Activated CD4-positive, alpha-beta memory T cell treated with anti-CD3 and anti-CD28 coated beads, Interleukin-2, amount 10 ng/mL, durations not matched to agents 7 days and 5 days (primary cell): ENCODE data around the gene SLC9A9. TPM values are rescaled to one million over a fixed set of nuclear protein-coding genes. Genes with fewer than 3 reads are reported as not detected.

Source experiments
- CTCF ChIA-PET: fragments of 350-600 bp; sonication (Branson Sonifier 250); formaldehyde crosslinking; loops from one replicate; lab custom pipeline; 2021; ENCODE audit warnings: antibody characterized with exemption, inconsistent platforms; lab: Charles Lee
- POLR2A ChIA-PET: fragments of 350-600 bp; sonication (Branson Sonifier 250); formaldehyde crosslinking; loops from one replicate; lab custom pipeline; 2021; ENCODE audit warnings: antibody characterized with exemption; lab: Charles Lee
- DNase-seq: peaks from one replicate; pipeline ENCODE4 v3.0.0-alpha.2; 2020
- H3K27ac Mint-ChIP-seq: one replicate; pipeline ENCODE4 v1.8.0; 2021; ENCODE audit warnings: mild to moderate bottlenecking, mixed read lengths
- H3K27me3 Mint-ChIP-seq: one replicate; pipeline ENCODE4 v1.8.0; 2021; ENCODE audit warnings: mixed read lengths
- H3K36me3 Mint-ChIP-seq: one replicate; pipeline ENCODE4 v1.8.0; 2021; ENCODE audit warnings: low read depth, mixed read lengths
- H3K4me1 Mint-ChIP-seq: one replicate; pipeline ENCODE4 v1.8.0; 2021; ENCODE audit warnings: mixed read lengths
- H3K4me3 Mint-ChIP-seq: one replicate; pipeline ENCODE4 v1.8.0; 2021; ENCODE audit warnings: mild to moderate bottlenecking, mixed read lengths
- H3K9me3 Mint-ChIP-seq: one replicate; pipeline ENCODE4 v1.8.0; 2021; ENCODE audit warnings: mixed read lengths
- total RNA-seq, 2 experiments: library from RNA; stranded (reverse); gene quantifications; one replicate each; pipeline ENCODE4 v1.2.3, GENCODE V29; 2021

The SLC9A9 gene
- total RNA-seq, 2 experiments from 2014 or later: 16.9 to 18.5 TPM

DNA sequence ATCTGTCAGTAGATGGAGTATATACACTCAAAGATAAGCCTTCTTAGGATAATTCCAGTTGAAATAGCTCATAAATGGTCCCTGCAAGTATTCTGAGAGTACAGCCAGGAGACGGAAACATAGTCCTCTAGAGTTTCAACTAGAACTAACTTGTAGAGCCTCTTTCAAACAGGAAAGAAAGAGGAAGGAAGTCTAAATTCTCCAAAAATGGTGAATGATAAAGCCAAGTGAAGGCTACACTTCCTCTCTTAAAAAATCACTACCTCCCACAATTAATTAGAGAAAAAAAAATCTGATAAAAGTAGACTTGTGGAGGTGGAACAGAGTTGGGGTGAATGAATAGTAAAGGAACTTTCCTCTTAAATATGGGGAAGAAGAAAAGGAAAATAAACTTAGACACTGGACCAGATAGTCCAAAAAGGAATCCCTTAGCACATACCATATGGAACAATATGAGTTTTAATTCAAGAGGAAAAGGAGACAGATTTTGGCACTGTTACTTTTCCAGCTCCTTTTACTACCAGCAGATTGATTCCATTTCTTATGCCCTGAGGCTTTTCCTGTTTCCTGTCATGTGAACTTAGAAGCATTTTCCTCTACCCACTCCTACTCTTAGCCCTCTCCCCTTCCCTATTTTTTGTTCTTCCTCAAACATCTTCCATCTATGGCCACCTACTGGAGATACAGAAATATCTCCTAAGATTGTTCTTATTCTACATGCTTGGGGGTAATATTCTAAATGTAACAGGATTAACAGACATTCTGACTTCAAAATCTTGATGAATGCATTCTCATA lies 521.1 kb downstream of the SLC9A9 start:
- DNase-seq: no peak
- no peaks in the 10 kb centered on the region for H3K36me3 Mint-ChIP-seq
- CTCF ChIA-PET: interaction anchor here (1.4 kb wide), 1 partner anchor 11 kb away, joined by 3 read pairs; no protein-coding TSS in a partner anchor
- no peaks in the 10 kb centered on the region for H3K27me3 Mint-ChIP-seq
- no peak overlapping the region for H3K4me3 Mint-ChIP-seq
- no peaks in the 10 kb centered on the region for H3K9me3 Mint-ChIP-seq
- no peak overlapping the region for H3K27ac Mint-ChIP-seq
- POLR2A ChIA-PET: no interaction called here
- H3K4me1 Mint-ChIP-seq: no peaks in the 10 kb centered on the region

DNA sequence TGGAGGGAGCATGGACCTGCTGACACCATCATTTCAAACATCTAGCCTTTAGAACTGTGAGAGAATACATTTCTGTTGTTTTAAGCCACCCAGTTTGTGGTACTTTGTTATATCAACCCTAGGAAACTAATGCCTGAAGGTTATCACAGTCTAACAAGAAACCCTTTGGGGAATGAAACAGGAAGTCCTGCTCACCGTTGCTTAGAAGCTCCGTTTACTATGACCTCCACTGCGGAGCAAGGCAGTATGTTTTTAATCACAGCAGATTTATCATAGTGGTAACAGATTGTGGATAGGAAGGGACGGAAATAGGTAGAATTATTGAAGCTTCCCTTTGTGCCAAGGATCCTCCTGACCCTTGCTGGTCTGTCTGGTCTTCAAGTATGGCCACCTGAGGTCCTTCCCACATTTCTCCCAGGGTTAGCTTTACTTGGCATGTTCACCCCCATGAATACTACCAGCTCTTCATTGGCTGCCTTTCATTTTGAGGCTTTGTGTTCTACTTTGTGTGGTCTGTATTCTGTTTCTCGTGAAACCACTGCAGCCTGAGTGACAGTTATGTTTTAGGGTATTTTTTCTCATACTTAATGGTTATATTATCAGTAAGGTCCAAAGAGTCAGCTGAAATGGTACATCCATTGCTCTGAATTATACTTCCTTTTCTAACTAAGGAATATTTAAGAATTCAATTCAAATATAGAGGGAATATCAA lies 527.1 kb downstream of the SLC9A9 start:
- CTCF ChIA-PET: no interaction called here
- Mint-ChIP-seq H3K4me3 (no peak overlapping the region), H3K9me3 (no peaks in the 10 kb centered on the region), H3K27me3 (no peaks in the 10 kb centered on the region), H3K36me3 (no peaks in the 10 kb centered on the region), H3K4me1 (no peaks in the 10 kb centered on the region), H3K27ac (no peak overlapping the region)
- POLR2A ChIA-PET: no interaction called here
- DNase-seq: no peak

DNA sequence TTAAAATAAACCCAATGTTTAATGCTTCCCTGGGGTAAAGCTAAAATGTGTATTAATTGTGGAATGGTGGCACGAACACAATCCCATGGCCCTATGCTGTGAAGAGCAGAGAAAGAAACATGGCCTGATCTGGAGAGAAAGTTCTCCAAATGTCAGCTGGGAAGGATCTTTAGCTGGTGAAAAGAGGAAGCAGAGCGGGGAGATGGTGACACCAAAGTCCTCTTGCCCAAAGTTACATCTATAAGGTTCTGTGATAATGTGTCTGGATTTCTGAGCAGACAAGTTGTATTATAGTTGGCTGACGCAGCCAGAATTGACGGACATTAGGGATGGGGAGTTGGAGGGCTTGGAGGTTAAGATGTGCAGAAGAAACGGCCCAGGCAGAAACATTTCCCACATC lies 532.5 kb downstream of the SLC9A9 start:
- no peaks in the 10 kb centered on the region for H3K4me1 Mint-ChIP-seq
- H3K27ac Mint-ChIP-seq: no peak overlapping the region
- POLR2A ChIA-PET: no interaction called here
- H3K27me3 Mint-ChIP-seq: no peaks in the 10 kb centered on the region
- DNase-seq: no peak
- no peaks in the 10 kb centered on the region for H3K36me3 Mint-ChIP-seq
- H3K4me3 Mint-ChIP-seq: no peak overlapping the region
- CTCF ChIA-PET: no interaction called here
- no peaks in the 10 kb centered on the region for H3K9me3 Mint-ChIP-seq

DNA sequence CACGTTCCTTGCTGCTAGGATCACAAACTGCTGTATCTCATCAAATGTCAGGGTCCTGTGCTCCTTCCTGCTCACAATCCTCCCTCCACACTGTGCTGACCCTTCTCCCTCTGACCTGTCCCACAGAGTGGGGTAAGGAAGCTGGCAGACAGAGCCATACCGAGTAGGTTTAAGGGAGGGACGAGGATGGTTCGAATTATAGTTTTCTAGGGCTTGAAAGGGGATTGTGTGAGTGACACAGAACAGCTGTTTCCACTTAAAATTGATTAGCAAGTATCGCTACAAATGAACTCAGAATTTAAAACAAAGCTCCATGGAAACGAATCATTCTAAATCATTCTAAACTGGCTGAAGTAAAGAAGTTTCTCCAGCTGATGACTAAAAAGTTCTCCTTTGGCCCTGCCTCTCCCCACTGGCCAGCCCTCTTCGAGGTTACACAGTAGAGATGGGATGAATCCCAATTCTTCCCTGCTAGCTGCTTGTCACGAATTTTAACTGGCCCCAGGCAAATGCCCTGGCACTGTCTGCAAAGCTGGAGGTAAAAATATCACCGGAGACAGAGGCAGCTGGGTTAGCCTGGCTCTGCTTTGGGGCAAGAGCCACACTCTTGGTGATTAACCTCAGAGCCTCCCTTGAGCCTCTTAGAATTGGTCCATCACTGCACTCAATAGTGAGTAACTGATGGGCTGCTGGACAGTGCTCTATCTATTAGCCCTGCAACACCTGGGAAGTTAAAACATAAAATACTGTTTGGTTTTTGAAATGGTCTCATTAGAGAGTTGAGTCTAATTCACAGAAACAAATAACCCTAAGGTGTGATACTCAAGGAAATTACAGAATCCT lies 533.8 kb downstream of the SLC9A9 start:
- POLR2A ChIA-PET: no interaction called here
- no peak for DNase-seq
- no peaks in the 10 kb centered on the region for H3K9me3 Mint-ChIP-seq
- H3K27me3 Mint-ChIP-seq: no peaks in the 10 kb centered on the region
- no peaks in the 10 kb centered on the region for H3K36me3 Mint-ChIP-seq
- no peak overlapping the region for H3K27ac Mint-ChIP-seq
- H3K4me3 Mint-ChIP-seq: no peak overlapping the region
- CTCF ChIA-PET: no interaction called here
- H3K4me1 Mint-ChIP-seq: no peaks in the 10 kb centered on the region

DNA sequence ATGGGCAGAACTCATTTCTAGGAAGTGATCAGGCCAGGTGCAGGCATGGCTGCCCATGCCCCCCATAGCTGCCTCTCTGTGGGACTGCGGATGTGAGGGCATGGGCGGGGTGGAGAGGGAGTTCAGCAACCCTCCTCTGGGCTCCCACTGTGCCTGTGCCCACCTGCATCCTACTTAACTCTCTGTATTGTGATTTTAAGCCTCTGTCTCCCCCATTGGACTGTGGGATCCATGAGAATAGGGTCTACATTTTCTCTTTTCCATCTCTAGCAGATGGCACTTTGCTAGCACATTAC lies 534.4 kb downstream of the SLC9A9 start:
- DNase-seq: no peak
- Mint-ChIP-seq H3K27ac (no peak overlapping the region), H3K9me3 (no peaks in the 10 kb centered on the region), H3K4me1 (no peaks in the 10 kb centered on the region), H3K36me3 (no peaks in the 10 kb centered on the region), H3K27me3 (no peaks in the 10 kb centered on the region), H3K4me3 (no peak overlapping the region)
- CTCF ChIA-PET: no interaction called here
- POLR2A ChIA-PET: no interaction called here

DNA sequence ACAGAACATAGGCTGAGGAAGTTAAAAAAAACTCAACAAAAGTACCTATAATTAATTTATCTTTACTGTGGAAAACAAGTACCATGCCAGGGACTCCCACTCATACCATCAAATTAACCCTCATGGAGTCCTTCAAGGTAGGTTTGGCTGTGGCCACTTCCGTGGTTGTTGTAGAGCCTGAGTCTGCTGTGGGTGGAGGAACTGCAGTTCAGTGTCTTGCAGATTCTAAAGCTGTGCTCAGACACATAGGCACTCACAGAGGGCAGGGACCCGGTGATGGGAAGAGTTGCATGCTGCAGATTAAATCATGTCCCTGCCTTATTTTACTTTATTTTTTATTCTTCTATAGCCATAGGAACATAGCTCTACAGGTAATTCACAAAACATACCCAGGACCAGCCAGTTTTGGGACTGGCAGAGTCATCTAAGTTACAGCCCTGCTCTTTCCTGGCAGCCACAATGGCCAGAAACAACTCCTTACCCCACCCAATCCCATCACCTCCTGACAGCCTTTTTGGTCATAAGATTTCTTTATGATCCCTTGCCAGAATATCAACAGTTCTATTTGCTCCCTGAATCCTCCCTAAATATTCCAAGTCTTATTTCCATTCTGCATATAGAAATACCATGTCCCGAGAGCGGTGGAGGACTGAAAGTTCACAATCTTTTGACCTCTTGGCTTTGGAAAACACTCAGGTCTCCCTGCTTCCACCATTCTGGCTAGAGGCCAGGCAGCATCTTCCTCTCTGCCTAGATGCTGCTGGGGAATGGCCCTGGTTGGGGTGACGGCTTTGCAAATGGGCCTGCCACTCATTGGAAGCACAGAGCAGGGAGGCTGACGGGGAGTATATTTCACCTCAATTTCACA lies 535.0 kb downstream of the SLC9A9 start:
- ChIA-PET POLR2A (no interaction called here), CTCF (no interaction called here)
- H3K4me1 Mint-ChIP-seq: no peaks in the 10 kb centered on the region
- no peak overlapping the region for H3K27ac Mint-ChIP-seq
- DNase-seq: no peak
- no peaks in the 10 kb centered on the region for H3K36me3 Mint-ChIP-seq
- no peaks in the 10 kb centered on the region for H3K9me3 Mint-ChIP-seq
- no peaks in the 10 kb centered on the region for H3K27me3 Mint-ChIP-seq
- H3K4me3 Mint-ChIP-seq: no peak overlapping the region

DNA sequence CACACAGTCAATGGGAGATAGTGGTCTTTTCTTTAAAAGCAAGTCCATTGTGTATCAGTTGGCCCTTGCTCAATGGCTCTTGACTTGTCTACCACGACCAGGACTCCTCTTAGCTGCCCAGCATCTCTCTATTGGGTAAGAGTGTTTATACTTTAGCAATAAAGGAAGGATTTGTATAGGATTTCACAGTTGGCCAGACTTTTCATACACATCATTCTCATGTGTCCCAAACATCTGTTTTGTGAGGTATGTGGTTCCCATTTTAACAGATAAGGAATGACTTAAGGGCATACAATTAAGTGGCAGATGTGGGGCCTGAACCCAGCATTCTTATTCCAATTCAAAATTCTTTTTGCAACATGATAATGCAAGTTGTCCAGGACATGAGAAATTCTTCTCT lies 537.2 kb downstream of the SLC9A9 start:
- ChIA-PET POLR2A (no interaction called here), CTCF (no interaction called here)
- Mint-ChIP-seq H3K9me3 (no peaks in the 10 kb centered on the region), H3K27me3 (no peaks in the 10 kb centered on the region), H3K27ac (no peak overlapping the region), H3K36me3 (no peaks in the 10 kb centered on the region), H3K4me3 (no peak overlapping the region), H3K4me1 (no peaks in the 10 kb centered on the region)
- DNase-seq: no peak

DNA sequence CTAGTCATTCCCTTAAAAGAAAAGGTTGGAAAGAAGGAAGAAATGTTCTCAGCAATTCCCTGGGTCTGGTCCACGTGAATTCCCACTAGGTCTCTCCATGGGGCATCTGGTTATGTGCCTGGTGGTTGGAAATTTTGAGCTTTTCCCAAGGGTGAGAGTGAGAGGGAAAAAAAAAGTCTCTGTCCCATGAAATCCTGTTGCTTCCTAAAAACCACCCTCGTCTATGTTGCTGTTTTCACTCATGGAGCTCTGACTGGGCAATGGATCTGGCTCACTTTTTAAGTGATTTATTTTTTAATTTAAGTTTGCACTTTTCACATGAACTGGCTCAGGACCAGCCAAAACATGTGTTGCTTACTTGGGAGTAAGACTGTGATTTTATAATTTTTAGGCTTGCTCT lies 538.6 kb downstream of the SLC9A9 start:
- Mint-ChIP-seq H3K36me3 (no peaks in the 10 kb centered on the region), H3K27me3 (no peaks in the 10 kb centered on the region), H3K4me3 (no peak overlapping the region), H3K27ac (no peak overlapping the region), H3K4me1 (no peaks in the 10 kb centered on the region), H3K9me3 (no peaks in the 10 kb centered on the region)
- no peak for DNase-seq
- POLR2A ChIA-PET: no interaction called here
- CTCF ChIA-PET: no interaction called here

DNA sequence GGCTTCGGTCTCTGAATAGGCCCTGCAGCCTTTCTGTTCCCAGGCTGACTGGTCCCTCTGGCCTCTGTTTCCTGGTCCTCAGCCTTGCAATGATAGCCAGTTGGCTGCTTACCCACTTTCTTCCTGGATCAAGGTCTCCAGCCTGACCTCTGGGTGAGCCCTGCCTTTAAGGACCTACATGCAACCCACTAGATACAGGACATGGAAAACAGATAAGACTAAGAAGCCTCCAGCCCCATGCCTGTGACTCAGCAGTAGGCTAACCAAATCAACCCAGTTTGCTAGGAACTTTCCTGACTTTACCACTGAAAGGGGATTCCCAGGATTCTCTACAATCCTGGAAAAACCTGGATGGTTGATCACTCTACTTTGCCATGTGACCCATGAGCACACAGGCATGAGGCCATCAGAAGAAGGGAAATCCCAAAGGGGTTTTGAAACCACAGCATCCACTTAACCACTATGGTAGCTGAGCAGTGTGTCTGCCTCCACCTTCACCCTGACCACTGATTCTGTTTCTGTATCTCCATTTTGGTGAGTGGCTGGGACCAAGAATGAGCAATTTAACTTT lies 540.6 kb downstream of the SLC9A9 start:
- Mint-ChIP-seq H3K4me1 (no peaks in the 10 kb centered on the region), H3K27ac (no peak overlapping the region), H3K36me3 (no peaks in the 10 kb centered on the region), H3K27me3 (no peaks in the 10 kb centered on the region), H3K9me3 (no peaks in the 10 kb centered on the region), H3K4me3 (no peak overlapping the region)
- DNase-seq: no peak
- CTCF ChIA-PET: no interaction called here
- POLR2A ChIA-PET: no interaction called here

DNA sequence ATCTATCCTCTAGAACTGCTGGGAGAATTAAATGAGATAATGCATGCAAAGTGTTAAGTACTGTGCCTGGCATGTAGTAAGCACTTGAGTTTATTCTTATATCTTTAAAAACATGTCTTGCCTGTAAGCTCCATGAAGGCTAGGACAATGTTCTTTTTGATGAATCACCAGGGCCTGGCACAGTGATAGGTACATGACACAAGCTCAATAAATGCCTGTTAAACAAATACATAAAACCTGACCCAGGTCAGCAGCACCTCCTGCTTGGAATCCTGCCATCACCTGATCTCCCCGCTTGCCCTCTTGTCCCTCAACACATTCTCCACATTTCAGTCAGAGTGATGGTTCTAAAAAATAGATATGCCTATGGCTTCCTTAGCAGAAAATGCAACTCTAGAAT lies 541.9 kb downstream of the SLC9A9 start:
- CTCF ChIA-PET: no interaction called here
- H3K9me3 Mint-ChIP-seq: no peaks in the 10 kb centered on the region

DNA sequence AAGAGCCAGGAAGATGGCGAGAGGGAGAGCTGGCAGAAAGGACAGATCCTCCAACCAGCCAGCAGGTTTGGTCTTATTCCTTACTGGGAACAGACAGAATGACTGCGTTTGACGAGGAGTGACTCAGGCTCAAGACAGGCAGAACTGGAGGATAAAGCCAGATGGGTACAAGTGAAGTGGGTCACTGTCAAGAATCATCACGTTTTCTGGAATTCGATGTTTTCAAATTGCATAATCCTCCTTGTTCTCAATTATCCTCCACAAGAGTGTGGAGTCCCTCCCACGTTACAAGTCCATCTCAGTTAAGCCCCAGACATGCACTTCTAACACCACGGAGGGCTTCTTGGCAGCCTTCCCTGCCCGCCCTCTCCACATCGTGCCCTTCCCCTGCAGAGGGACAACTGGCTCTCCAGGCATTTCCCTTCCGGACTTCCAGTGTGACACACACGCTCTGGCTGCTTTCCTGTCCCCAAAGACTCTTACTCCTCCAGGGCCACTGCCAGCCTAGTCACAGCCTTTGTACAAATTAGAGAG lies 545.6 kb downstream of the SLC9A9 start:
- no peaks in the 10 kb centered on the region for H3K9me3 Mint-ChIP-seq
- CTCF ChIA-PET: no interaction called here
- POLR2A ChIA-PET: no interaction called here
- no peak for DNase-seq
- no peak overlapping the region for H3K27ac Mint-ChIP-seq
- no peaks in the 10 kb centered on the region for H3K27me3 Mint-ChIP-seq
- no peaks in the 10 kb centered on the region for H3K36me3 Mint-ChIP-seq
- H3K4me3 Mint-ChIP-seq: no peak overlapping the region
- peaks cover 11% of the 10 kb centered on the region for H3K4me1 Mint-ChIP-seq

More for the DNA sequence above, 541.9 kb downstream of the SLC9A9 start:
- POLR2A ChIA-PET: no interaction called here
- Mint-ChIP-seq H3K36me3 (no peaks in the 10 kb centered on the region), H3K27ac (no peak overlapping the region), H3K4me3 (no peak overlapping the region), H3K4me1 (no peaks in the 10 kb centered on the region), H3K27me3 (no peaks in the 10 kb centered on the region)
- DNase-seq: no peak
